ENCODE data around the gene OTOF. TPM values are rescaled to one million over a fixed set of nuclear protein-coding genes. Genes with fewer than 3 reads are reported as not detected.
A peak's percentile ranks its signal among the peaks of the same experiment; 100 is the strongest.

The OTOF gene
- total and polyA plus RNA-seq, 5 donors from 2014 or later = 0.43 to 2.3 (median 0.51) TPM

GRCh38 chr2:26483516-26483915 lies 5.6 kb upstream of the OTOF start:
- Histone ChIP-seq H3K27ac (ENCODE audit: insufficient read depth, low read length, poor library complexity, severe bottlenecking) (no peak overlapping the region), H3K36me3 (ENCODE audit: control insufficient read depth, insufficient read depth, low read length) (no peaks in the 10 kb centered on the region), H3K4me3 (ENCODE audit: low read depth, low read length) (no peak overlapping the region), H3K27me3 (ENCODE audit: control insufficient read depth, insufficient read depth, low read length) (no peaks in the 10 kb centered on the region), H3K9me3 (ENCODE audit: control insufficient read depth in 2 of 2, low read length in 2 of 2) (no peaks in the 10 kb centered on the region), H3K4me1 (ENCODE audit: control insufficient read depth, insufficient read depth, low read length, poor library complexity, severe bottlenecking) (no peaks in the 10 kb centered on the region)
- no peak for DNase-seq
- Mint-ChIP-seq H3K4me1 (no peaks in the 10 kb centered on the region), H3K9me3 (peaks cover 0 to 2% (median 0%) of the 10 kb centered on the region in 7 donors), H3K4me3 (no peak overlapping the region), H3K27me3 (no peaks in the 10 kb centered on the region), H3K27ac (no peak overlapping the region), H3K36me3 (no peaks in the 10 kb centered on the region)
- no peak for ATAC-seq (ENCODE audit: low read depth in 2 of 2)

GRCh38 chr2:26483027-26483326 lies 5.1 kb upstream of the OTOF start:
- H3K27ac ChIP-seq (ENCODE audit: insufficient read depth, low read length, poor library complexity, severe bottlenecking) = no peak overlapping the region
- H3K9me3 ChIP-seq (ENCODE audit: control insufficient read depth in 2 of 2, low read length in 2 of 2) = no peaks in the 10 kb centered on the region
- H3K27ac Mint-ChIP-seq = no peak overlapping the region
- no peak overlapping the region for H3K4me3 ChIP-seq (ENCODE audit: low read depth, low read length)
- H3K27me3 Mint-ChIP-seq = no peaks in the 10 kb centered on the region
- H3K9me3 Mint-ChIP-seq = peaks cover 0 to 2% (median 0%) of the 10 kb centered on the region in 7 donors
- no peaks in the 10 kb centered on the region for H3K4me1 Mint-ChIP-seq
- no peak overlapping the region for H3K4me3 Mint-ChIP-seq
- no peaks in the 10 kb centered on the region for H3K36me3 ChIP-seq (ENCODE audit: control insufficient read depth, insufficient read depth, low read length)
- H3K36me3 Mint-ChIP-seq = no peaks in the 10 kb centered on the region
- ATAC-seq (ENCODE audit: low read depth in 2 of 2) (no peak), DNase-seq (no peak)
- no peaks in the 10 kb centered on the region for H3K4me1 ChIP-seq (ENCODE audit: control insufficient read depth, insufficient read depth, low read length, poor library complexity, severe bottlenecking)
- H3K27me3 ChIP-seq (ENCODE audit: control insufficient read depth, insufficient read depth, low read length) = no peaks in the 10 kb centered on the region

- H3K4me1 Mint-ChIP-seq = peaks cover 0 to 5% (median 1%) of the 10 kb centered on the region in 4 donors
- no peak for ATAC-seq (ENCODE audit: low read depth in 2 of 2)
These were observed 4.5 kb upstream of the OTOF start for GRCh38 chr2:26482211-26483026.

GRCh38 chr2:26481706-26482105 lies 3.8 kb upstream of the OTOF start:
- ATAC-seq (ENCODE audit: low read depth in 2 of 2) = no peak
- no peaks in the 10 kb centered on the region for H3K27me3 ChIP-seq (ENCODE audit: control insufficient read depth, insufficient read depth, low read length)
- no peak overlapping the region for H3K4me3 ChIP-seq (ENCODE audit: low read depth, low read length)
- DNase-seq = no peak
- H3K27me3 Mint-ChIP-seq = no peaks in the 10 kb centered on the region
- no peak overlapping the region for H3K27ac Mint-ChIP-seq
- peaks cover 0 to 6% (median 1%) of the 10 kb centered on the region in 4 donors for H3K4me1 Mint-ChIP-seq
- H3K36me3 Mint-ChIP-seq = no peaks in the 10 kb centered on the region
- no peak overlapping the region for H3K4me3 Mint-ChIP-seq
- H3K27ac ChIP-seq (ENCODE audit: insufficient read depth, low read length, poor library complexity, severe bottlenecking) = no peak overlapping the region
- no peaks in the 10 kb centered on the region for H3K9me3 ChIP-seq (ENCODE audit: control insufficient read depth in 2 of 2, low read length in 2 of 2)
- H3K4me1 ChIP-seq (ENCODE audit: control insufficient read depth, insufficient read depth, low read length, poor library complexity, severe bottlenecking) = no peaks in the 10 kb centered on the region
- no peaks in the 10 kb centered on the region for H3K36me3 ChIP-seq (ENCODE audit: control insufficient read depth, insufficient read depth, low read length)
- peaks cover 0 to 2% (median 0%) of the 10 kb centered on the region in 7 donors for H3K9me3 Mint-ChIP-seq

More at GRCh38 chr2:26482211-26483026, 4.5 kb upstream of the OTOF start:
- Mint-ChIP-seq H3K9me3 (peaks cover 0 to 2% (median 0%) of the 10 kb centered on the region in 7 donors), H3K27ac (no peak overlapping the region), H3K36me3 (no peaks in the 10 kb centered on the region), H3K4me3 (no peak overlapping the region), H3K27me3 (no peaks in the 10 kb centered on the region)
- no peaks in the 10 kb centered on the region for H3K36me3 ChIP-seq (ENCODE audit: control insufficient read depth, insufficient read depth, low read length)
- no peak for DNase-seq
- H3K9me3 ChIP-seq (ENCODE audit: control insufficient read depth in 2 of 2, low read length in 2 of 2) = no peaks in the 10 kb centered on the region
- no peak overlapping the region for H3K27ac ChIP-seq (ENCODE audit: insufficient read depth, low read length, poor library complexity, severe bottlenecking)
- no peak overlapping the region for H3K4me3 ChIP-seq (ENCODE audit: low read depth, low read length)
- no peaks in the 10 kb centered on the region for H3K4me1 ChIP-seq (ENCODE audit: control insufficient read depth, insufficient read depth, low read length, poor library complexity, severe bottlenecking)
- H3K27me3 ChIP-seq (ENCODE audit: control insufficient read depth, insufficient read depth, low read length) = no peaks in the 10 kb centered on the region

- H3K4me3 Mint-ChIP-seq = no peak overlapping the region
- no peak for ATAC-seq (ENCODE audit: low read depth in 2 of 2)
These were observed 2.9 kb upstream of the OTOF start for GRCh38 chr2:26480566-26481423.

GRCh38 chr2:26479789-26480565 lies 2.1 kb upstream of the OTOF start:
- Histone ChIP-seq H3K4me1 (ENCODE audit: control insufficient read depth, insufficient read depth, low read length, poor library complexity, severe bottlenecking) (no peaks in the 10 kb centered on the region), H3K4me3 (ENCODE audit: low read depth, low read length) (no peak overlapping the region), H3K36me3 (ENCODE audit: control insufficient read depth, insufficient read depth, low read length) (no peaks in the 10 kb centered on the region), H3K27me3 (ENCODE audit: control insufficient read depth, insufficient read depth, low read length) (no peaks in the 10 kb centered on the region), H3K27ac (ENCODE audit: insufficient read depth, low read length, poor library complexity, severe bottlenecking) (no peak overlapping the region), H3K9me3 (ENCODE audit: control insufficient read depth in 2 of 2, low read length in 2 of 2) (no peaks in the 10 kb centered on the region)
- Mint-ChIP-seq H3K9me3 (no peaks in the 10 kb centered on the region), H3K27ac (no peak overlapping the region), H3K27me3 (peaks cover 5% of the 10 kb centered on the region), H3K4me3 (no peak overlapping the region), H3K36me3 (no peaks in the 10 kb centered on the region), H3K4me1 (peaks cover 0 to 6% (median 1%) of the 10 kb centered on the region in 4 donors)
- DNase-seq (no peak), ATAC-seq (ENCODE audit: low read depth in 2 of 2) (no peak)

More at GRCh38 chr2:26480566-26481423, 2.9 kb upstream of the OTOF start:
- Histone ChIP-seq H3K27ac (ENCODE audit: insufficient read depth, low read length, poor library complexity, severe bottlenecking) (no peak overlapping the region), H3K9me3 (ENCODE audit: control insufficient read depth in 2 of 2, low read length in 2 of 2) (no peaks in the 10 kb centered on the region), H3K4me3 (ENCODE audit: low read depth, low read length) (no peak overlapping the region), H3K4me1 (ENCODE audit: control insufficient read depth, insufficient read depth, low read length, poor library complexity, severe bottlenecking) (no peaks in the 10 kb centered on the region), H3K36me3 (ENCODE audit: control insufficient read depth, insufficient read depth, low read length) (no peaks in the 10 kb centered on the region), H3K27me3 (ENCODE audit: control insufficient read depth, insufficient read depth, low read length) (no peaks in the 10 kb centered on the region)
- Mint-ChIP-seq H3K4me1 (peaks cover 0 to 6% (median 1%) of the 10 kb centered on the region in 4 donors), H3K27ac (peak overlapping the region in 1 of 3 donors; percentile 56), H3K36me3 (no peaks in the 10 kb centered on the region), H3K27me3 (no peaks in the 10 kb centered on the region), H3K9me3 (peaks cover 0 to 2% (median 0%) of the 10 kb centered on the region in 7 donors)
- DNase-seq = no peak

GRCh38 chr2:26479131-26479788 lies 1.3 kb upstream of the OTOF start:
- no peak overlapping the region for H3K27ac Mint-ChIP-seq
- H3K9me3 Mint-ChIP-seq = no peaks in the 10 kb centered on the region
- Histone ChIP-seq H3K4me1 (ENCODE audit: control insufficient read depth, insufficient read depth, low read length, poor library complexity, severe bottlenecking) (no peaks in the 10 kb centered on the region), H3K27ac (ENCODE audit: insufficient read depth, low read length, poor library complexity, severe bottlenecking) (no peak overlapping the region), H3K4me3 (ENCODE audit: low read depth, low read length) (no peak overlapping the region), H3K27me3 (ENCODE audit: control insufficient read depth, insufficient read depth, low read length) (no peaks in the 10 kb centered on the region), H3K36me3 (ENCODE audit: control insufficient read depth, insufficient read depth, low read length) (no peaks in the 10 kb centered on the region), H3K9me3 (ENCODE audit: control insufficient read depth in 2 of 2, low read length in 2 of 2) (no peaks in the 10 kb centered on the region)
- no peaks in the 10 kb centered on the region for H3K36me3 Mint-ChIP-seq
- no peak overlapping the region for H3K4me3 Mint-ChIP-seq
- DNase-seq (no peak), ATAC-seq (ENCODE audit: low read depth in 2 of 2) (no peak)
- peaks cover 0 to 6% (median 1%) of the 10 kb centered on the region in 4 donors for H3K4me1 Mint-ChIP-seq
- H3K27me3 Mint-ChIP-seq = peaks cover 5% of the 10 kb centered on the region
